Measurements from ENCODE around the gene GBF1. TPM values are rescaled to one million over a fixed set of nuclear protein-coding genes. Genes with fewer than 3 reads are reported as not detected.
A peak's percentile ranks its signal among the peaks of the same experiment; 100 is the strongest.

The GBF1 gene
- total and polyA plus RNA-seq, 5 donors = 17.2 to 43.3 (median 36.4) TPM

GRCh38 chr10:102408728-102409603 is 163.6 kb downstream of the GBF1 start:
- intact Hi-C loops (cut with DNase I) = loop anchor here in 1 of 4 donors (10.0 kb wide), 1 partner anchor 176 kb away; no protein-coding TSS in a partner anchor
- Histone ChIP-seq H3K4me3 (ENCODE audit: low read length) (peak overlapping the region; percentile 58), H3K27ac (ENCODE audit: low read length) (no peak overlapping the region), H3K4me1 (ENCODE audit: control insufficient read depth, insufficient read depth, low read length) (no peaks in the 10 kb centered on the region), H3K9me3 (ENCODE audit: control insufficient read depth, low read length) (no peaks in the 10 kb centered on the region), H3K27me3 (ENCODE audit: control insufficient read depth, insufficient read depth) (no peaks in the 10 kb centered on the region)
- DNase-seq (peak in 2 of 3 donors; percentile 70 to 81), ATAC-seq (peak; percentile 33 to 52)
- under 1% methylated on average over 103 of the region's 103 CpGs for WGBS

- WGBS = 29% methylated on average over 24 of the region's 24 CpGs
- no peak for ATAC-seq
- Histone ChIP-seq H3K9me3 (ENCODE audit: control insufficient read depth, low read length) (no peaks in the 10 kb centered on the region), H3K4me1 (ENCODE audit: control insufficient read depth, insufficient read depth, low read length) (no peaks in the 10 kb centered on the region), H3K4me3 (ENCODE audit: low read length) (peak overlapping the region; percentile 58), H3K27me3 (ENCODE audit: control insufficient read depth, insufficient read depth) (no peaks in the 10 kb centered on the region), H3K27ac (ENCODE audit: low read length) (no peak overlapping the region)
- intact Hi-C loops (cut with DNase I) = loop anchor here in 1 of 4 donors (10.0 kb wide), 1 partner anchor 175 kb away; no protein-coding TSS in a partner anchor
- DNase-seq = peak in 1 of 3 donors; percentile 9
These were observed 164.5 kb downstream of the GBF1 start for GRCh38 chr10:102409604-102410428.

GRCh38 chr10:102410429-102411073 is 165.2 kb downstream of the GBF1 start:
- intact Hi-C loops (cut with DNase I) = no loop called here
- Histone ChIP-seq H3K27ac (ENCODE audit: low read length) (no peak overlapping the region), H3K27me3 (ENCODE audit: control insufficient read depth, insufficient read depth) (no peaks in the 10 kb centered on the region)

GRCh38 chr10:102411341-102412255 is 166.3 kb downstream of the GBF1 start:
- DNase-seq (peak in 1 of 3 donors; percentile 48), ATAC-seq (no peak)
- H3K4me3 ChIP-seq (ENCODE audit: low read length) = no peak overlapping the region
- H3K27me3 ChIP-seq (ENCODE audit: control insufficient read depth, insufficient read depth) = no peaks in the 10 kb centered on the region
- no peaks in the 10 kb centered on the region for H3K9me3 ChIP-seq (ENCODE audit: control insufficient read depth, low read length)
- intact Hi-C loops (cut with DNase I) = no loop called here
- H3K27ac ChIP-seq (ENCODE audit: low read length) = no peak overlapping the region
- 79% methylated on average over 14 of the region's 14 CpGs for WGBS
- no peaks in the 10 kb centered on the region for H3K4me1 ChIP-seq (ENCODE audit: control insufficient read depth, insufficient read depth, low read length)

More at GRCh38 chr10:102410429-102411073, 165.2 kb downstream of the GBF1 start:
- WGBS = 2% methylated on average over 48 of the region's 48 CpGs
- DNase-seq (peak; percentile 33 to 72 (median 63)), ATAC-seq (peak in 1 of 2 donors; percentile 39)
- H3K4me1 ChIP-seq (ENCODE audit: control insufficient read depth, insufficient read depth, low read length) = no peaks in the 10 kb centered on the region
- peak overlapping the region; percentile 6 for H3K4me3 ChIP-seq (ENCODE audit: low read length)
- no peaks in the 10 kb centered on the region for H3K9me3 ChIP-seq (ENCODE audit: control insufficient read depth, low read length)

GRCh38 chr10:102412293-102412692 is 167.0 kb downstream of the GBF1 start:
- 86% methylated on average over 10 of the region's 10 CpGs for WGBS
- DNase-seq = no peak
- Histone ChIP-seq H3K4me3 (ENCODE audit: low read length) (no peak overlapping the region), H3K27me3 (ENCODE audit: control insufficient read depth, insufficient read depth) (no peaks in the 10 kb centered on the region), H3K4me1 (ENCODE audit: control insufficient read depth, insufficient read depth, low read length) (no peaks in the 10 kb centered on the region), H3K27ac (ENCODE audit: low read length) (no peak overlapping the region), H3K9me3 (ENCODE audit: control insufficient read depth, low read length) (no peaks in the 10 kb centered on the region)
- intact Hi-C loops (cut with DNase I) = no loop called here
- ATAC-seq = no peak

GRCh38 chr10:102413053-102413705 is 167.8 kb downstream of the GBF1 start:
- Histone ChIP-seq H3K4me1 (ENCODE audit: control insufficient read depth, insufficient read depth, low read length) (no peaks in the 10 kb centered on the region), H3K27ac (ENCODE audit: low read length) (no peak overlapping the region), H3K9me3 (ENCODE audit: control insufficient read depth, low read length) (no peaks in the 10 kb centered on the region), H3K27me3 (ENCODE audit: control insufficient read depth, insufficient read depth) (no peaks in the 10 kb centered on the region), H3K4me3 (ENCODE audit: low read length) (no peak overlapping the region)
- ATAC-seq = no peak
- DNase-seq = peak in 1 of 3 donors; percentile 30
- intact Hi-C loops (cut with DNase I) = no loop called here
- WGBS = 30% methylated on average over 5 of the region's 5 CpGs

- H3K27me3 ChIP-seq (ENCODE audit: control insufficient read depth, insufficient read depth) = no peaks in the 10 kb centered on the region
- no peaks in the 10 kb centered on the region for H3K4me1 ChIP-seq (ENCODE audit: control insufficient read depth, insufficient read depth, low read length)
- DNase-seq = peak in 1 of 3 donors; percentile 50
- intact Hi-C loops (cut with DNase I) = no loop called here
- WGBS = 68% methylated on average over 16 of the region's 16 CpGs
- no peaks in the 10 kb centered on the region for H3K9me3 ChIP-seq (ENCODE audit: control insufficient read depth, low read length)
- H3K4me3 ChIP-seq (ENCODE audit: low read length) = no peak overlapping the region
- no peak for ATAC-seq
- H3K27ac ChIP-seq (ENCODE audit: low read length) = no peak overlapping the region
These were observed 168.7 kb downstream of the GBF1 start for GRCh38 chr10:102413806-102414561.

GRCh38 chr10:102414749-102415148 is 169.4 kb downstream of the GBF1 start:
- WGBS = 42% methylated on average over 20 of the region's 20 CpGs
- intact Hi-C loops (cut with DNase I) = no loop called here
- H3K27me3 ChIP-seq (ENCODE audit: control insufficient read depth, insufficient read depth) = no peaks in the 10 kb centered on the region
- no peak for ATAC-seq
- no peaks in the 10 kb centered on the region for H3K9me3 ChIP-seq (ENCODE audit: control insufficient read depth, low read length)
- no peak overlapping the region for H3K27ac ChIP-seq (ENCODE audit: low read length)
- H3K4me3 ChIP-seq (ENCODE audit: low read length) = no peak overlapping the region
- H3K4me1 ChIP-seq (ENCODE audit: control insufficient read depth, insufficient read depth, low read length) = no peaks in the 10 kb centered on the region
- DNase-seq = peak in 1 of 3 donors; percentile 42

- Histone ChIP-seq H3K4me1 (ENCODE audit: control insufficient read depth, insufficient read depth, low read length) (peaks cover 3% of the 10 kb centered on the region), H3K27ac (ENCODE audit: low read length) (no peak overlapping the region), H3K9me3 (ENCODE audit: control insufficient read depth, low read length) (no peaks in the 10 kb centered on the region), H3K4me3 (ENCODE audit: low read length) (no peak overlapping the region), H3K27me3 (ENCODE audit: control insufficient read depth, insufficient read depth) (no peaks in the 10 kb centered on the region)
- WGBS = 68% methylated on average over 9 of the region's 9 CpGs
- no peak for ATAC-seq
- peak in 1 of 3 donors; percentile 11 for DNase-seq
- intact Hi-C loops (cut with DNase I) = no loop called here
These were observed 171.0 kb downstream of the GBF1 start for GRCh38 chr10:102416283-102416682.
